HepG2 (cell line): ENCODE measurements around the gene STON1. TPM values are rescaled to one million over a fixed set of nuclear protein-coding genes. Genes with fewer than 3 reads are reported as not detected.

Source experiments
- ATAC-seq: fragments of 200-7000 bp; cut with Tn5 transposase; 3 replicates; pipeline ENCODE4 v1.9.1; 2020; ENCODE audit warnings: mild to moderate bottlenecking, moderate library complexity
- BruUV-seq: library from RNA; stranded (reverse); fragments of 400-500 nt; replicated peaks from 2 replicates; lab custom pipeline; 2021; lab: Mats Ljungman, UMichigan
- CTCF ChIA-PET: fragments of 300-600 bp; formaldehyde crosslinking; extraction: SDS; loops from one replicate; lab custom pipeline; 2021; ENCODE audit warnings: low total read pairs, inconsistent platforms, low intra/inter-chr PET ratio; lab: Yijun Ruan, JAX
- POLR2A ChIA-PET: fragments of 350-600 bp; sonication (Branson Sonifier 250); formaldehyde crosslinking; loops from one replicate; lab custom pipeline; 2020; ENCODE audit warnings: antibody characterized with exemption, inconsistent platforms; lab: Yijun Ruan, JAX
- DNase-seq: peaks from one replicate; pipeline ENCODE4 v3.0.0-alpha.2; 2015; ENCODE audit warnings: low spot score
- FAIRE-seq: peaks from 3 replicates; lab custom pipeline; 2011; peaks lifted over from hg19 to GRCh38; lab: Jason Lieb, UNC
- H2AFZ ChIP-seq: one replicate; pipeline ENCODE4 v1.6.1; 2011; ENCODE audit warnings: low read length, inconsistent platforms
- H3K27ac ChIP-seq: fragments of 300-600 bp; 3 replicates; pipeline ENCODE4 v1.8.0; 2011; ENCODE audit warnings: mixed run types, mild to moderate bottlenecking, mixed read lengths, low read length, inconsistent platforms; ENCODE audit not compliant: insufficient read depth; ENCODE audit errors: extremely low read length
- H3K27me3 ChIP-seq, 2 experiments: fragments of 200-600 bp in 1 of 2; 2 replicates in 1 of 2; 3 replicates in 1 of 2; pipeline versions ENCODE4 v1.6.0 to v1.8.0; 2011; ENCODE audit warnings: low read length in 2 of 2, mild to moderate bottlenecking in 2 of 2, moderate library complexity in 2 of 2, inconsistent platforms in 1 of 2; ENCODE audit not compliant: insufficient read depth in 2 of 2, control insufficient read depth in 1 of 2
- H3K36me3 ChIP-seq, 2 experiments: fragments of 200-600 bp in 1 of 2; replicated peaks in 1 of 2; 2 replicates in 1 of 2; 3 replicates in 1 of 2; pipeline versions ENCODE4 v1.5.1 to v1.8.0; 2011; ENCODE audit warnings: low read length in 2 of 2, inconsistent platforms in 1 of 2; ENCODE audit not compliant: insufficient read depth in 2 of 2, control insufficient read depth in 1 of 2
- H3K4me1 ChIP-seq: 2 replicates; pipeline ENCODE4 v1.5.1; 2012; ENCODE audit warnings: low read length, inconsistent platforms; ENCODE audit not compliant: insufficient read depth
- H3K4me2 ChIP-seq: 2 replicates; pipeline ENCODE4 v1.6.0; 2011; ENCODE audit warnings: low read depth, low read length, inconsistent platforms
- H3K4me3 ChIP-seq, 3 experiments: fragments of 200-600 bp in 1 of 3; sonication (generic), shearing (Covaris generic) in 1 of 3; replicated peaks in 1 of 3; 2 replicates each; pipeline ENCODE4 v1.5.1; 2011 to 2016; ENCODE audit warnings: low read length in 3 of 3, inconsistent platforms in 2 of 3, low read depth in 2 of 3, mild to moderate bottlenecking in 2 of 3, control low read depth in 1 of 3, mixed read lengths in 1 of 3; ENCODE audit not compliant: insufficient read depth in 1 of 3
- H3K79me2 ChIP-seq: one replicate; pipeline ENCODE4 v1.6.1; 2011; ENCODE audit warnings: low read length, inconsistent platforms; ENCODE audit not compliant: insufficient read depth
- H3K9ac ChIP-seq: 2 replicates; pipeline ENCODE4 v1.6.0; 2011; ENCODE audit warnings: mild to moderate bottlenecking, low read depth, low read length, inconsistent platforms; ENCODE audit not compliant: insufficient read depth
- H3K9me3 ChIP-seq: 2 replicates; pipeline ENCODE4 v1.5.1; 2012; ENCODE audit warnings: mild to moderate bottlenecking, low read length
- H4K20me1 ChIP-seq: 2 replicates; pipeline ENCODE4 v1.6.0; 2011; ENCODE audit warnings: inconsistent platforms, mild to moderate bottlenecking, low read length, moderate library complexity; ENCODE audit not compliant: insufficient read depth
- ZC3H13 ChIP-seq: sonication (generic); formaldehyde crosslinking; IDR thresholded peaks from 2 replicates; pipeline ENCODE4 v1.8.1; 2023; ENCODE audit warnings: mild to moderate bottlenecking, missing genetic modification reagents, moderate library complexity
- ZNF121 ChIP-seq: sonication (generic); formaldehyde crosslinking; IDR thresholded peaks from 2 replicates; pipeline ENCODE4 v1.5.0; 2020; ENCODE audit warnings: mild to moderate bottlenecking, missing genetic modification reagents
- WGBS: methylation state at CpG from one replicate; pipeline ENCODE4 v1.1.6; 2017; ENCODE audit warnings: low lambda C conversion rate; 5-methylcytosine and 5-hydroxymethylcytosine counted together
- in situ Hi-C: cut with HindIII; loops from 2 replicates; pipeline ENCODE4 v1.10.0; 2017; ENCODE audit warnings: low pct_unique_long_range_greater_than_20kb; ENCODE audit not compliant: extremely low pct_ligation_motif_present
- intact Hi-C: fragments of 100-400 bp; cut with micrococcal nuclease; formaldehyde crosslinking; loops from one replicate; pipeline ENCODE4 v1.10.0; 2022; ENCODE audit not compliant: unreplicated experiment
- polyA plus RNA-seq, 8 experiments: library from polyadenylated mRNA; depleted of rRNA in 3 of 8; stranded (reverse) in 7 of 8; unstranded in 1 of 8; fragments of >200 nt; fragmentation: Illumina TruSeq in 4 of 8; extraction: Trizol in 4 of 8; gene quantifications; 2 replicates each; pipeline versions ENCODE4 v1.2.1 to v1.2.3, GENCODE V29; 2011 to 2016; ENCODE audit warnings: low read depth in 4 of 8, missing spikeins in 1 of 8, mixed read lengths in 1 of 8; ENCODE audit not compliant: insufficient read depth in 1 of 8
- total RNA-seq, 5 experiments: library from RNA; depleted of rRNA; stranded (reverse); fragments of >200 nt; fragmentation: Illumina TruSeq; extraction: Trizol; gene quantifications; 2 replicates each; pipeline ENCODE4 v1.2.3, GENCODE V29; 2016; ENCODE audit warnings: low read depth in 1 of 5
- TF ChIP-seq, protein P1 (sequence below): IDR thresholded peaks from 2 replicates; pipeline ENCODE4 v1.6.1; 2018; ENCODE audit warnings: missing genetic modification reagents

STON1 gene
- total and polyA plus RNA-seq, 2 of the 13 experiments (the other 11 are each of a cell fraction or from before 2014, with no cell fraction given) = 0.09 to 0.28 TPM

DNA sequence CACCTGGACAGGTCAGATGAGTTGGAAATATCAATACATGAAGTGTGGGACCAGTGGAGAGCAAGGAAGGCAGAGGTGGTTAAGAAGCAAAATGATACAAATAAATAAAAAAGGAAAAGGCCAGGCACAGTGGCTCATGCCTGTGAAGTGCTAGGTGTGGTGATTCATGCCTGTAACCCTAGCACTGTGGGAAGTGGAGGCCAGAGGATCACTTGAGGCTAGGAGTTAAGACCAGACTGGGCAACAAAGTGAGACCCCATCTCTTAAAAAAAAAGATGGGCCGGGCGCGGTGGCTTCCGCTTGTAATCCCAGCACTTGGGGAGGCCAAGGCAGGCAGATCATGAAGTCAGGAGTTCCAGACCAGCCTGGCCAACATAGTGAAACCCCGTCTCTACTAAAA lies 2.9 kb downstream of the STON1 start:
- no peak overlapping the region for H3K27ac ChIP-seq
- intact Hi-C loops = no loop called here

DNA sequence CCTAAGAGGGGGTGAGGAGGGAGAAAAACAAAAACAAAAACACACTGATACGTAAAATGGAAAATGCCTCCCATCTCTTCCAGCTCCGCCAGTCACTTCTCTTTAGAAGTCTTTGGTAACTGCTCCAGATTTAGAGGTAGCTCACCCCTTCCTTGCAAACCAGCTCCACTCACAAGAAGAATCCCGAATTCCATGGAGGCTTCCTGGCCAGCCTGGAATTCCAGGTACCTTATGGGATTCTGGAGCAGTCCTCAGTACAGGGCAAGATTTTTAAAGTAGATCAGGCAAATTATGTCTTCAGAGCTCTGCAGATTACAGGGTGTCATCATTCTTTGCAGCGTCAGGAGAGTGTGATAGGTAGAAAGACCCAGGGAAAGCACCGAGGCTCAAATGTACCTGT lies 4.8 kb downstream of the STON1 start:
- no peak for FAIRE-seq
- Histone ChIP-seq H3K27me3 (peaks cover 0 to 4% of the 10 kb centered on the region in 2 experiments; a peak in 2 of 5 replicates), H3K4me2 (no peak overlapping the region), H3K27ac (no peak overlapping the region), H3K4me3 (no peak overlapping the region), H3K4me1 (peaks cover 10% of the 10 kb centered on the region), H4K20me1 (no peaks in the 10 kb centered on the region), H3K36me3 (no peaks in the 10 kb centered on the region), H3K9ac (no peak overlapping the region), H3K9me3 (no peaks in the 10 kb centered on the region), H2AFZ (no peak overlapping the region), H3K79me2 (no peaks in the 10 kb centered on the region)
- ChIA-PET POLR2A (no interaction called here), CTCF (no interaction called here)
- no peak for ATAC-seq
- intact Hi-C loops = no loop called here
- no peak for DNase-seq
- BruUV-seq = no TSS peak
- no peak for TF ChIP-seq ZC3H13 (CRISPR knock-in tag)
- in situ Hi-C loops = no loop called here
- 44% methylated on average over 5 of the region's 5 CpGs for WGBS

More for the DNA sequence above, 2.9 kb downstream of the STON1 start:
- BruUV-seq = no TSS peak
- H3K4me1 ChIP-seq = peaks cover 10% of the 10 kb centered on the region
- CTCF ChIA-PET = no interaction called here
- 98% methylated on average over 5 of the region's 5 CpGs for WGBS
- in situ Hi-C loops = no loop called here
- FAIRE-seq (no peak), ATAC-seq (no peak)
- H3K9ac ChIP-seq = no peak overlapping the region
- peaks cover 0 to 4% of the 10 kb centered on the region in 2 experiments; a peak in 2 of 5 replicates for H3K27me3 ChIP-seq
- TF ChIP-seq, protein P1, sequence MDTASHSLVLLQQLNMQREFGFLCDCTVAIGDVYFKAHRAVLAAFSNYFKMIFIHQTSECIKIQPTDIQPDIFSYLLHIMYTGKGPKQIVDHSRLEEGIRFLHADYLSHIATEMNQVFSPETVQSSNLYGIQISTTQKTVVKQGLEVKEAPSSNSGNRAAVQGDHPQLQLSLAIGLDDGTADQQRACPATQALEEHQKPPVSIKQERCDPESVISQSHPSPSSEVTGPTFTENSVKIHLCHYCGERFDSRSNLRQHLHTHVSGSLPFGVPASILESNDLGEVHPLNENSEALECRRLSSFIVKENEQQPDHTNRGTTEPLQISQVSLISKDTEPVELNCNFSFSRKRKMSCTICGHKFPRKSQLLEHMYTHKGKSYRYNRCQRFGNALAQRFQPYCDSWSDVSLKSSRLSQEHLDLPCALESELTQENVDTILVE (CRISPR knock-in tag) = no peak
- peak; percentile 26; the same call in 1 of the 2 replicates for TF ChIP-seq ZNF121
- TF ChIP-seq, all 625 proteins: peak for 1
- POLR2A ChIA-PET = no interaction called here
- Histone ChIP-seq H3K79me2 (no peaks in the 10 kb centered on the region), H3K4me3 (no peak overlapping the region), H3K4me2 (no peak overlapping the region), H2AFZ (no peak overlapping the region), H3K9me3 (no peaks in the 10 kb centered on the region), H3K36me3 (no peaks in the 10 kb centered on the region), H4K20me1 (no peaks in the 10 kb centered on the region)
- no peak for DNase-seq
